ENCODE data around the gene LRCH3.
"Not testable (repeated sequence)": the region's sequence is repeated elsewhere in the genome, so short reads cannot be mapped to it uniquely, and the experiment has no call there.

Gene LRCH3

DNA sequence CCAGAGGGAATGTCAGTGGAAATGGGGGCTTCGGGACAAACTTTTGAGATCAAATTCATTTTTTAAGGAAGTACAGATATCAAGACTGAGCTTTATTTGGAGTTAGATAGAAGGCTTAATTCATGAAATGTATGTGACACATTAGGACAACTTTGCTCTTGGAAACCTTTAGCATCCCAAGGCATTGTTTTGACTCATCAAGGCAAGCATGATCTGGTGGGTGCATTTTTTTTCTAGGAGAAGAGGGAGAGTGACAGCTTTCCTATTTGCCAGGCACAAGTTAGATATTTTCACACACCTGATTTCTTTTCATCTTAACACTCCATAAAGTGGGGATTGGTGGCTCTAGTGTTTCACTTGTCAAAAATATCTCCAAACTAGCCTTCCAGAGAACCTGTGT lies 97.5 kb downstream of the LRCH3 start:
- no peak for DNase-seq

DNA sequence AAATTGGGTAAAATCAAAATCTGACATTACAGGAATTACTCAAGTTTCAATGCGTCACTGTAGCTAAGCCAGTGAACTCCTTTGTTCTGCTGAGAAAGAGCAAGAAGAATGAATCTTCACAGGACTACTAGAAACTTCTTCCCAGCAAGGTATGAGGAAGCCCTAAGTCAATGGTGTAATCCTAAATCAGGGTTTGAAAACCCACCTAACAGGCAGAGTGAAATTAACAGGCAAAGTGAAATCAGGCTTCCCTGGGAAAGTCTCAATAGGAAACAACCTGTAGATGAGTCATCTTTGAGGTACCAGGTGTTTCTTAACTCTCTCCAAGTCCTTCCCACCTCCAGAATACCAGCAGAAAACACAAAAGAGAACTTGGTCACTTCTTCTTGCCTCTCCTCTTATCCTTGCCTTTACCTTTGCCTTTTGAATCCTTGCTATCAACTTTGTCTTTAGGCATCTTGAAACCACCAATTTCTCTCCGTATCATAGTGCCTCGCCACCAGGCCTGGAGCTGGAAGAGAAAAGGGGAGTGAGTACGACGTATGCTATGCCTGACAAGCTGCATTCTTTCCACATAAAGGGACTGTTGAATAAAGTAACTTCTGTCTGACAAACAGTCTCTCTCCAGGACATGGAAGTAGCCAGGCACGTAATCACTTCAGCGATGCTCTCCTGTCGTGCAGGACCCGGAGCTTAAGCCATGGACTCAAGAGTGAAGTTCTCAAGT lies 98.3 kb downstream of the LRCH3 start:
- no peak for DNase-seq

DNA sequence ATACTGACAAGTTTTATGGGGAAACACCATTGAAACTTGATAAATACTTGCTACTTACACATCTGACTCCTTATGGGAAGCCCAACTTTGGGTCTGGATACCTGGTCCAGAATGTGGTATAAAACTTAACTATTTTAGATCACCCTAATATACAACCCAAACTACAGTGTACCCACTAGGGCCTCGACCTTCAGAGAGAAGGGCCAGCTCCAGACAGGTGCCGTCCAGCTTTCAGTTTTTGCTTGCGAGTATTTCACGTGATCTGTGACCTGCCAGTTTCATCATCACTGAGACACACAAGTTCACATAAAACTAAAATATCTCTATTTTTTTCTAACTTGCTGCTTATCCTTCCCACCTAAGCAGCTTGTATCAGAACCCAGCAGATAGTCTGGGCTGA lies 99.6 kb downstream of the LRCH3 start:
- DNase-seq: no peak

DNA sequence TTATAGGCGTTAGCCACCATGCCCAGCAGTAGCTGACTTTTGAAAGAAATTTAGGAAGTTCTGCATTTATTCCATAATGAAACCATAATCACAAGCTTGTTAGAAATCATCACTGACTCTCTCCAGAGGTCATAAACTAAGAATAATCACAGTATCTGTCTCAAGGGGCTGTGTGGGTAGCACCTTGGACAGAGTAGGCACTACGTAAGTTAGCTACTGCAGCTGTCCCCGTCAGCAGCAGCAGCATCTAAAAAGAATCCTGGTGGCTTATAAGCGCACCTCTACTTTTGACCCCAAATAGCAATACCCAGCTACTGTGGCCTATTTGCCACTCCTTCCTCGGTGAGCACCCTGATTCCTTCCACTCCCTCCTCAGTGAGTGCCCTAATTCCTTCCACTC lies 101.1 kb downstream of the LRCH3 start:
- no peak for DNase-seq

DNA sequence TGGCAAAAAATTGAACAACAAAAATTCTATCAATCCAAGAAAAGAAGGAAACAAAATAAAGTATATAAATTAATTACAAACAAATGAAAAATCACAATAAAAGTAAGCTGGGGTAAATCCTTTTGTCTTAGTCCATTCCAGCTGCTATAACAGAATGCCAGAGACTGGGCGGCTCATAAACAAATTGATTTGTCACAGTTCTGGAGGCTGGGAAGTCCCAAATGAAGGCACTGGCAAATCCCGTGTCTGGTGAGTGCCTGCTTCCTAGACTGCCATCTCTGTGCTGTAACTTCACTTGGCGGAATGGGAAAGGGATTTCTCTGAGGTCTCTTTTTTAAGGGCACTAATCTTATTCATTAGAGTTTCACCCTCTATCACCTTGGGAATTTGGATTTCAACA lies 105.4 kb downstream of the LRCH3 start:
- DNase-seq: no peak

DNA sequence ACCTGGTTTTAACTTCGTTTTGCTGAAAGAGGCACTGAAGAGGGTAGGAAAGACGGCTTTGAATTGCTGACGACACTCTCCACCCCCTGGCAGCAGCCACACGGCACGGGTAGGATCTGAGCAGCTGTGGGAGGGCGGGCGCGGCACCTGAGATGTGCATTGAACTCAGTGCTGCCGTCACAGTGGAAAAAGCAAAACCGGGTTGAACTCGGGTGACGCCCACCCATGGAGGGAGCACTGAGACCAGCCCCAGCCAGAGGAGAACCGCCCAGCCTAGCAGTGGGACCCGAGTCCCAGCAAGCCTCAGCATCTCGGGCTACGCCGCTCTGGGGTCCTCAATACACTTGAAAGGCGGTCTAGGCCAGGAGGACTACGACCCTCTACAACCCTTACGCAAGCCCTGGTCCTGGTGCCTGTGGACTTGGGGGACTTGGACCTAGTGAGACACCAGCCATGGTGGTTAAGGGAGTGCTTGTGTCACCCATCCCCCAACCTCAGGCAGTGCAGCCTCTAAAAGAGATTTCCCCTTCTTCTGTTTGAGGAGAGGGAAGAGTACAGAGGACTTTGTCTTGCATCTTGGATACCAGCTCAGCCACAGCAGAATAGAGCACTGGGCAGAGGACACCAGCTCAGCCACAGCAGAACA lies 108.9 kb downstream of the LRCH3 start:
- no peak for DNase-seq

DNA sequence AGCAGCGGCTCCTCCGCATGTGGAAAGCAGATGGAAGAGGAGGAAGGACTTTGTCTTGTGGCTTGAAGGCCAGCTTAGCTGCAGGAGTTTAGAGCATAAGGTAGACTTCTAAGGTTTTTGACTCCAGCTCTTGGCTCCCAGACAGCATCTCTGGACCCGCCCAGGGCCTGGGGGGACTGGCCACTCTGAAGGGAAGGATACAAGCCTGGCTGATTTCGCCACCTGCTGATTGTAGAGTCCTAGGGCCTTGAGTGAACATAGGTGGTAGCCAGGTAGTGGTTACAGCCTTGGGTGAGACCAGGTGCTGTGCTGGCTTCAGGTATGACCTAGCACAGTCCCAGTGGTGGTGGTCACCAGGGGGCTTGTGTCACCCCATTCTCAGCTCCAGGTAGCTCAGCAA lies 110.6 kb downstream of the LRCH3 start:
- DNase-seq: no peak

DNA sequence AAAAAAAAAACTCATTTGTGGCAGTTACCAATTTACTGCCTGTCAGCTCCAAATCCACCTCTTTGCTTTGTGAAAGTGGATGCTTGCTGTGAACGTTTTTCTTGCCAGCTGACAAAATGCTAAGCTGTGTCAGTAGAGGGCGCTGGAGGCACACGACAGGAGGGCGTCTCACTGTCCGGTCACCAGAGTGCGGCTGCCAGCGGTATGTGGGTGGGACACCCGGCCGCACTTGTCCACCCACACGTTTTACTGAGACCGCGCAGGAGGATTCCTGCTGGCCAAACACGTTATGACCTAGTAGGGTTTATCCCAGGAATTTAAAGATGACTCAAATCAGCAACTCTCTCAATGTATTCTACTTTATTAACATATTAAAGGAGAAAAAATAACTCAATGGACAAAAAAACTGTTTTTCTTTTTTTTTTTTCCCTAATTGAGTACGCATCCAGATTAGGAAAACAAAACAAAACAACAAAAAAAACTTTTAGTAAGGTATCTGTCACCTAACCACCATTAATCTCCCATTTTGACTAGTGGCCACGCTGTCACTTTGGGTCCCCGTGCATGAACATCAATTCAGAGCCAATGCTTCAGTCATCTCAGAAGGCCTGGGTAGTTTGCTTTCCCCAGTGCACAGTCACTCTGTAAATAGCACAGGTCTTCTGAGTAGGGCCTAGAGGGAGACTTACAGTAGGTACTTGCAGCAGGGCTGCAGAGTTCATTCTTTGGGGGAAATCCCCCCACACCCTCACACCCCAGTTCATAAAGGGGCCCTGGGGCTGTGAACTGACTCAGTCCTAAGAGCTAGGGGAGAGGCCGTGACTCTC lies 115.2 kb downstream of the LRCH3 start:
- peak; percentile 33 for DNase-seq

DNA sequence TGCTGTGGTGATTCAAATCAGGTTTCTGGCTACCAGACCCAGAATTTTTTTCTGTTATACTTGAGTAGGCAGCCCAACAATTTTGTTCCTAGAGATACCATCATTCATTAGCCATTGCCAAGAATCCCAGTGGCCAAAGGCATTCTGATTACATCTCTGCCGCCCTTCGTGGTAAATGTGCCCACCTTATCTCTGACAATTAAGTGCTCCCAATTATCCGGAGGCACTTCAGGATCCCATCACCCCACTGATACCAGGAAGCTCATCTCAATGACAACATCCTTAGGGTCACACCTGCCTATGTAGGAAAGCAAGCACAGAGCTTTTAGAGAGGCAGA lies 115.8 kb downstream of the LRCH3 start:
- no peak for DNase-seq

DNA sequence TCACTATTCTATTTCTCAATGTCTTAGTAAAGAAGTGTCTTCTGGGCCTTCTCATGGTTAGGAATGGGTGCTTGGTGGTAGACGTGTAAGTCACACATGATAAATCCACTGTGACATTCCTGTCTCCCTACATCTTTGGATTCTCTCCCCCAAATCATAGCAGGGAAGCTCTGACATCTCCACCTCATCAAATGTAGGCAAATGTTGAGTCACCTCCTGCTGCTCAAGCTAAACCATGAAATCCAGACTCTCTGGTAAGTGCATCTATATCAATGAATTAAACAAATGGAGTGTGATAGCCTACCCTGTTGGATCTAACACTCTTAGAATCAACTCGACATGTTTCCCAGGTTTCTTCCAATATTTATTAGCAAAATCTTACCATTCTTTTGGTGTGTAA lies 116.1 kb downstream of the LRCH3 start:
- no peak for DNase-seq

DNA sequence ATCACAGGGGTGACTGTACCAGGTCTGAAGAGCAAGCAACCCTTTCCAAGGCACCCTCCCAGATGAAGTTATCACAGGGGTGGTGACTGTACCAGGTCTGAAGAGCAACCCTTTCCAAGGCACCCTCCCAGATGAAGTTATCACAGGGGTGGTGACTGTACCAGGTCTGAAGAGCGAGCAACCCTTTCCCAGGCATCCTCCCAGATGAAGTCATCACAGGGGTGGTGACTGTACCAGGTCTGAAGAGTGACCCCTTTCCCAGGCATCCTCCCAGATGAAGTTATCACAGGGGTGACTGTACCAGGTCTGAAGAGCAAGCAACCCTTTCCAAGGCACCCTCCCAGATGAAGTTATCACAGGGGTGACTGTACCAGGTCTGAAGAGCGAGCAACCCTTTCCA lies 117.5 kb downstream of the LRCH3 start:
- not testable (repeated sequence) for DNase-seq

DNA sequence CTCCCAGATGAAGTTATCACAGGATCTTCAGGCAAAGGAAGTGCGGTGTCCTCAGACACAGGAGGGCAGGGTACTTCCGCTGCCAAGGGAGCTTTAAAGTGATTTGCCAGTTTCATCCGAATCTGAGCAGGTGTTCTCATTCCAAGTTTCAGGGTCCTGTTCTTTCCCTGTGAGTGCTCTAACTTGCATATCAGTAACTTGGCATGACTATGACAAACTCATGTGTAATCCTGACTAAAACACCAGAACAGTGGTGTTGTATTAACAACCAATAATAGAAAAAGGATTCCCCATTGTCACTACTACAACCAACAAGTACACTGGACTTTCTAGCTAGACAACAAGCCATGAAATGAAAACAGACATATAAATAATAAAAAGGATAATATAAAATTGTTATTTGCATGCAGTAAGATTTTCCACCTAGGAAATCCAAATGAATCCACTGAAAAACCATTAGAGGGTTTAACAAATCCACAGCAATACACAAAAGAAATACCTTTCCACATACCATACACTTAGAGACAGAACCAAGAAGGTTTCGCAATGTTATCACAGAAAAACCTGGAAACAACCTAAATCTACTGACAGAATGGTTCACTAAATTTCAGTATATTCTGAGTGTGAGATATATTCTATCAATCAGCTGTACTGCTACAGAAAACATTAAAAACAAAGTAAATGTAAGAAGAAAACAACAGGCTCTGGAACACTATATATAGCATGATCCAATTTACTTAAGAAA lies 118.1 kb downstream of the LRCH3 start:
- no peak for DNase-seq

DNA sequence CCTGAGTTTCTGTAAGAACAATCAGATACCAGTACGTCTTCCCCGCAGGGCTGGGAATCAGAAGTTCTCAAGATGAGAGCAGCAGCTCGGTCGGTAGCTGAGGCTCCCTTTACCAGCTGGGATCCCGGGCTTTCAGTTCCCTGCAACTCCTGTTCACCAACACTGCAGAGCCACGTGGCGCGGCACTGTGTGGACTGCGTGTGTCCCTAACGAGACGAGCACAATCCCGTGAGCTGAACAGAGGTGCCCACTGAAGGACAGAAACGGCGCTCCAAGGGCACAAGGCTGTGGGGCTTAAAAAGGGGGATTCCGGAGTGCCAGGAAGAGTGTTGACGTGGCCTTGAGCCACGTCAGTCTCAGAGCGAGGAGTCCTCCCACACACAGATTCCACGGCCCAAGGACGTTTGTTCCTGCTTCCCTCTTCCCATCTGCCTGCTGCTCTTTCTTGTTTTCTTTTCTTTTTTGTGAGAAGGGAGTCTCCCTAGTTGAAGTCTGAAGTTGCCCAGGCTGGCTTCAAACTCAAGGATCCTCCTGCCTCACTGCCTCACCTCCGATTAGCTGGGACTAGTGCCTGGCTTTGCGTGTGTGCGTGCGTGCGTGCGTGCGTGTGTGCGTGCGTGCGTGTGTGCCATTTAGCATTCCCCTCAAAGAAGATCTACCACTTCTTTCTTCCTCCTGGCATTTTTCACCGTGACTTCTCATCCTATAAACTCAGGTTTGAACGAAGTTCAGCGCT lies 121.9 kb downstream of the LRCH3 start:
- DNase-seq: no peak

DNA sequence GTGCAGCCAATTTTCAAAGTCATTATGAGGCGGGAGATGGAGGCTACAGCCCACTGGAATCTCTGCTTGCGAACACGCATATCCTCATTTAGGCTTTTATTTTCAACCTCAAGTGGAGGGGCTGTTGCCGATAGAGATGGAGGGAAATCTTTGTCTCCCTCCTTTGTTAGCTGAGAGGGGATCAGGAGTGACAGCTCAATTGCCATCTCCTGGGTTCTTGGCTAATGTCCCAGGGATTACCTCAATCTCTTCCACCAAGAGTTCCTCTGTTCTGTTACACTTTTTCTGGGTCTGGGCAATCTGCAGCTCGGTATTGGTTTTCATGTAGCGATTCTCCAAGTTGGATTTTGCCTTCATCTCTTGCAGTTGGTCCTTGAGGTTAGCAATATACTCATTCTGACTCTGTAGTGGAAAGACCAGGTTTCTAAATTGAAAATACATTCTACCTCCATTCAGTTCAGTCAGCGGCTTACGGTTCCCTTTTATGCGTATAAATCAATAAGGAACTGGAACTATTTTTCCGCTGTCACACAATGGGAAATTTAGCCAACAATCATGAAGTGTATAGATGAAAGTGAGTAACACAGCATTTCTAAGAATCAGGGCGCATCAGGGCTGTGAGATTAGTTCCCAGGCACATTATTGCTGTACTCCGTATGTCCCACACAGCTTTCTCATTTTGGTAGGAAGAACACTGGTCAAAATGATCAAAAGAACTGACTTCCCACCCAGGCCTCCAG lies 122.8 kb downstream of the LRCH3 start:
- no peak for DNase-seq

DNA sequence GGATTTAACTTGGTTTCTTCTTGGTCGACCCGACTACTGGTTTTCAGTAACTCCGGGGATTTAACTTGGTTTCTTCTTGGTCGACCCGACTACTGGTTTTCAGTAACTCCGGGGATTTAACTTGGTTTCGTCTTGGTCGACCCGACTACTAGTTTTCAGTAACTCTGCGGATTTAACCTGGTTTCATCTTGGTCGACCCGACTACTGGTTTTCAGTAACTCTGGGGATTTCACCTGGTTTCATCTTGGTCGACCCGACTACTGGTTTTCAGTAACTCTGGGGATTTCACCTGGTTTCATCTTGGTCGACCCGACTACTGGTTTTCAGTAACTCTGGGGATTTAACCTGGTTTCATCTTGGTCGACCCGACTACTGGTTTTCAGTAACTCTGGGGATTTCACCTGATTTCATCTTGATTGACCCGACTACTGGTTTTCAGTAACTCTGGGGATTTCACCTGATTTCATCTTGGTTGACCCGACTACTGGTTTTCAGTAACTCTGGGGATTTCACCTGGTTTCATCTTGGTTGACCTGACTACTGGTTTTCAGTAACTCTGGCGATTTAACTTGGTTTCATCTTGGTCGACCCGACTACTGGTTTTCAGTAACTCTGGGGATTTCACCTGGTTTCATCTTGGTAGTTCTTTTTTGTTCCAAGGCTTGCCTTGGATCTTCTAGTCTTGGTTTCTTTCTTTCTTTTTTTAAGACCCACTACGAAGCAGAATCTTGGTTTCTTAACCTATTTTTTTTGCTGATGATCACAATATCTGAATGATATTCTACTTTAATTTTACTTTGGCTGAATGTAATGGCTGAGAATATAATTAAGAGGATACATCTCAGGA lies 130.6 kb downstream of the LRCH3 start:
- DNase-seq: not testable (repeated sequence)

DNA sequence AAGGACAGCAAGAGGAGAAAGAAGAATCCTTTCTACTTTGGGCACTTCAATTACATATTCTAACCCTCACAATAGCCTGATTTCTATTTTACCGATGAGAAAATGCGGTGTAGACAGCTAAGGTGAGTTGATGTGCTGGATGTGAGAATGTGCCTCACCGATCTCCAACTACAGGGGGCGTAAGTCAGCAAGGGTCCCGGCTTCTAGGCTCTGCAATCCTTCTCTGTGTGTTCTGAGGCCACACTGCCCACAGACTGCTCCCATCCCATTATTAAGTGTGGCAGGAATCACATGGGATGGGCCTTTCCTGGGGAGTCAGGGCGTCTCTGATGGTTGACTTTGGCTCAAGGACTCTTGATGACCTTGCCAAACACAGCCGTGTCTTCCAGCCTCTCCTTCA lies 135.4 kb downstream of the LRCH3 start:
- DNase-seq: no peak

DNA sequence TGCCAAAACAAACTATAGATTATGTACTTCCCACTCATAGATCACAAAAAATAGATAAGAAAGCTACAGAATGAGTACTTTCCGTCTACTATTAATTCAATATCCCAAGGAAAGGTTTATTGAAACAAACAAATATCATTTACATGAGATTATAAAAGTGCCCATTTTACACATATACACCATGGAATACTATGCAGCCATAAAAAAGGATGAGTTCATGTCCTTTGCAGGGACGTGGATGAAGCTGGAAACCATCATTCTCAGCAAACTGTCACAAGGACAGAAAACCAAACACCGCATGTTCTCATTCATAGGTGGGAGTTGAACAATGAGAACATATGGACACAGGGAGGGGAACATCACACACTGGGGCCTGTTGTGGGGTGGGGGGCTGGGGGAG lies 136.5 kb downstream of the LRCH3 start:
- not testable (repeated sequence) for DNase-seq

DNA sequence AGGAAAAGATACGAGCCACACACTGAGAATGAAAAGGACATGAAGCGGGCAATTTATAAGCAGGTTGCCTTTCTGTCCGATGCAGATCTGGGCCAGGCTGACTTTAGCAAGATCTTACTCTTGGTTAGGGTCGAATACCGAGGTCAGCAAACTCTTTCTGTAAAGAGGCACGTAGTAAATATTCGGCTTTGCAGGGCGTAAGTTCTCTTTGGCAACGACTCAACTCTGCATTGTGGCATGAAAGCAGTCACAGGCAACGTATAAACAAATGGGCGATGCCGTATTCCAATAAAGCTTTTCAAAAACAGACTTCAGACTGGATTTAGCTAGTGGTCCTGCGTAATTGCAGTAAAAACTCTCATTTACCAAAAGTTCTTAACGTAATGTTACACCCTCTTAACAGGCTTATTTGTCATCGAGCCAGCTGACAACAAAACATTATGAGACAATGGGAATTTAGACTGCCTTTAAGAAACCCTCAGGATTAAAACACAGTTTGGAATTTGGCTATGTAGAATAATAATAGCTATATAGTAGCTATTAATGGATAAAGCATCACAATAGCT lies 145.8 kb downstream of the LRCH3 start:
- no peak for DNase-seq

Data from NCI-H2171 (cell line).